Testis (tissue), 2 donors: ENCODE data around the gene EPHB1.

Experiments used
- POLR2A ChIP-seq: fragments of 450-650 bp; IDR thresholded peaks from one replicate; pipeline ENCODE4 v1.6.1; 2017; ENCODE audit warnings: antibody characterized with exemption, mild to moderate bottlenecking, moderate library complexity
- TF ChIP-seq, protein P1 (sequence below), 3 experiments: fragments of 450-650 bp in 2 of 3; fragments of 200-600 bp in 1 of 3; sonication (generic) in 1 of 3; IDR thresholded peaks; one replicate each; pipeline ENCODE4 v1.5.1; 2016 to 2019; ENCODE audit warnings: antibody characterized with exemption in 3 of 3, mild to moderate bottlenecking in 2 of 3, moderate library complexity in 1 of 3

DNA sequence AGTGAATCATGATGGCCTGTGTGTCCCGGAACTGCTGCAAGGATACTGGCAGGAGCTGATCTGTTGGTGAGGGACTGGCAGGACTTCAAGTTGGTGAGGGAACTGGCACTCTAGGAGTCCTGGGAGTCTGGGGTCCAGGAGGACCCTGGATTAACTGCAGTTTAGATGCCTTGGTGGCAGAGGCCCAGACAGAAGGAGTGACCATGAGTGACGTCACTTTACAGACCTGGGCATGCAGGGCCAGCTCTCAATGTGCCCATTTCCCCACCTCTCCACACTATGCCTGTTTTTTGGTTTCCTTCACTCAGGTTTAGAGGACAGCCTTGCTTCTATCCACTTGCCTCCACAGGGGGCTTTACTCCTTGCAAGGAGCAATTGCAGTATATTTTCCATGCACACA is 154.1 kb downstream of the EPHB1 start:
- TF ChIP-seq, protein P1, sequence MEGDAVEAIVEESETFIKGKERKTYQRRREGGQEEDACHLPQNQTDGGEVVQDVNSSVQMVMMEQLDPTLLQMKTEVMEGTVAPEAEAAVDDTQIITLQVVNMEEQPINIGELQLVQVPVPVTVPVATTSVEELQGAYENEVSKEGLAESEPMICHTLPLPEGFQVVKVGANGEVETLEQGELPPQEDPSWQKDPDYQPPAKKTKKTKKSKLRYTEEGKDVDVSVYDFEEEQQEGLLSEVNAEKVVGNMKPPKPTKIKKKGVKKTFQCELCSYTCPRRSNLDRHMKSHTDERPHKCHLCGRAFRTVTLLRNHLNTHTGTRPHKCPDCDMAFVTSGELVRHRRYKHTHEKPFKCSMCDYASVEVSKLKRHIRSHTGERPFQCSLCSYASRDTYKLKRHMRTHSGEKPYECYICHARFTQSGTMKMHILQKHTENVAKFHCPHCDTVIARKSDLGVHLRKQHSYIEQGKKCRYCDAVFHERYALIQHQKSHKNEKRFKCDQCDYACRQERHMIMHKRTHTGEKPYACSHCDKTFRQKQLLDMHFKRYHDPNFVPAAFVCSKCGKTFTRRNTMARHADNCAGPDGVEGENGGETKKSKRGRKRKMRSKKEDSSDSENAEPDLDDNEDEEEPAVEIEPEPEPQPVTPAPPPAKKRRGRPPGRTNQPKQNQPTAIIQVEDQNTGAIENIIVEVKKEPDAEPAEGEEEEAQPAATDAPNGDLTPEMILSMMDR (IDR thresholded peaks at IDR 0.05), result no peak
- no peak for TF ChIP-seq POLR2A
